HG03442 (cell line): ENCODE data around the gene SMIM35.

Source experiments
- ATAC-seq: cut with Tn5 transposase; IDR thresholded peaks from one replicate; pipeline ENCODE4 v1.9.1; 2021; ENCODE audit warnings: mild to moderate bottlenecking, moderate library complexity; ENCODE audit not compliant: unreplicated experiment

Gene SMIM35

DNA sequence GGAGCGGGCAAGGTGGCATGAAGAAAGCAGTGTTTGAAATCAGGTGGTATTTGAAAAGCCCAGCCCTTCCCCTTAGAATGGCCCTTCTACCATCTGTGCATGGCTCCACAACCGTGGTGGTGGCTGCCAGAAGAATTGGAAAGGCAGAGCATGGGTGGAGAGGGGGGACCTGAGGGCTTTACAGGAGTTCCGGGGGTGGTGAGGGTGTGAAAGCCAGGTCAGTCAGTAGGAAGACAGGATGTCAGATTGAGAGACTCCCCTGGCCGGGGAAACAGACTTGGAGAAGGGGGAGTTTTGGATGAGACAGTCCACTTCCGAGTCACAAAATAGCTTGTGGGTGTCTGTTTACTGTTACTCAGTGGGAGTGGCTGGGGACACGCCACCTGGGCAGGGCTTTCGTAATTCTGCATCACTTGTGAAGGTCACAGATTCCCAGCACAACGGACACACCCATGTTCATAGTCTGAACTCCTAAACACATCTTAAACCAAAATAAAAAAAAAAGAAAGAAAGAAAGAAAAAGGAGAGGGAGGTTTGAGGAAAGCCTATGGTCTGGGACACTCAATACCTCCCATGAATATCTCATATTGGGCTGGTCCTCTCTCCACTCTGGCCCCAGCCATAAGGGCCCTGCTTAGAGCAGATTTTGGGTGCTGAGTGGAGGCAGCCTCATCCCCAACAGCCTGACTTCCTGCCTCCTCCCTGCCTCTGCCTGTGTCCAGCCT is 24.4 kb upstream of the SMIM35 start:
- ATAC-seq, result no peak

DNA sequence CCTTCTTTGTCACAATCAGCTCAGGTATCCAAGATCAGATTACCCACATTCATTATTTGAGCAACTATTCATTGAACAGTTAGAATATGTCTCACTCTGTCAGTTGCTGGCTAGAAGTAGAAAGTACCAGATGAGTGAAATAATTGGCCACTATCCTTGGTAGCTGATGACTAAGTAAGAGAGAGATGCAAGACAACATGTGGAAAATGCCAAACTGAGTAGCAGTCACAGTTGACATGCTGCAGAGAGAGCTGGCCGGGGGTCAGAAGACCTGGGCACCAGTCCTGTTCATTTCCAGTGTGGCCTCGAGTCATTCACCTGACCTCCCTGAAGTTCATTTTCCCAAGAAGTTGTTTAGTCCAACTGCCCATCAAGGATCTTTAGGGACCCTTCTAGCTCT is 22.5 kb upstream of the SMIM35 start:
- ATAC-seq, result no peak

DNA sequence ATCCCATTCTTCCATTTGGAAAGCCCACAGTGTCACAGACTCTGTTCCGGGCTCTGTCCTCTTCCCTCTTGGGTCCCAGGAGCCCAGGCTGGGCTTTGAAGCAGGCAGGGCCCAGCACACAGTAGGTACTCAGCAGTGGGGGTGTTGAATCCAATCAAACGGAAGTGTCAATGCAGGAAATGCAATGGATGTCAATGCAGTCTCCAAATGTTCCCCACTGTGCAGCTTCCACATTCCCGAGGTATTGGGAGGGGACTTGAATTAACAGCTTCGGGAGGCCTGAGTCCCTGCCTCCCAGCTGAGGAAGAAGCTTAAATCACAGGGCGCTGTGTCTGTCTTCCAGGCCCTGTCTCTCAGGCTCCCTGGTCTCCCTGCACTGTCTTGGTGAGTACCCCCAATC is 21.8 kb upstream of the SMIM35 start:
- ATAC-seq, result no peak

DNA sequence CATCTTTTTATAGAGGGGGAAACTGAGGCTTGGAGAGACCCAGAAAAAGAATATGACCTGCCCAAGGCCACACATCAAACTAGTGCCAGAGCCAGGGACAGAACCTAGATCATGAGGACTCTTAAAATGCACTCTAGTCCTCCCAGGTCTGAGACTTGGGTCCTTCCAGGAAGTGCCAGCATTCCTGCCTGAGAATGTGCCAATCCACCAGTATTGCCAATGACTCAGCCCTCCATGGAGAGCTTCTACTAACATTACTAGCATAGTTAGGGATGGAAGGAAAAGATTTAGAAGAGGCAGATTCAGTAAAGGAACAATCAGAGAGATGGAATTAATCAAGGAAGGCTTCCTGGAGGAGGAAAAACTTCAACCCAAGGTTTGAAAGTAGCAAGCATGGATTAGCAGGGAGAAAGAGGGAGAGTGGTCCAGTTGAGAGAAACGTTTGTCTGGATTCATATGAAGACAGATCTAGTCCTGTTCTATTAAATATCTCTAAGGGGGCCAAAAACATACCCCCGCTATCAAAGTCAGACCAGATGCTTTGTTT is 20.1 kb upstream of the SMIM35 start:
- ATAC-seq, result no peak

DNA sequence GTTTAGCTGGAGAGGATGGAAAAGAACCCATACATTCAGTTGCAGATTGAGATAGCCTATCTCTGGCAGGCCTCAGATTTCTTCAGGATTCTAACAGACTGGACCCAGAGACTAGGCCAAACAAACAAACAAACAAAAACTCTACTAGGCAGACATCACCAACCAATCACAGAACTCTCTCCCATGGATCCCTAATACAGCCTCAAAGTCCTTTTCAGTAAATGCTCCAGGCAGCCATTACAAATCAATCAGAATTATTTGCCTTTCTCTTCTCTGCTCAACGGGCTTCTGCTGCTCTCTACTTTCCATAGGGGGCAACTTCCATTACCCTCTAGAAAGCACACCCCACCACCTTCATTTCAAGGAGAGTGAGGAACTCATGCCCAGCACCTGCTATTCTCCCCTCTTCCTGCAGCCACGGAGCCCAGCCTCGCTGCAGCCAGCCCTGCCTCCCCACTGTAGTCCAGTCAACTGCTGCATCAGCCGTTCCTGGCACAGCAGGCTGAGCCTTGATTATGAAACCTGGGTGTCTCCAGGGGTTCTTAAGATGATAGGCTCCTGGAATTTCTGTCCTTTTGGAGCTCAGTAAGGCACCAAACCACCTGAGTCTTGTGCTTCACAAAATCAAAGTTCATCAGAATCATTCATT is 19.0 kb upstream of the SMIM35 start:
- ATAC-seq, result no peak

DNA sequence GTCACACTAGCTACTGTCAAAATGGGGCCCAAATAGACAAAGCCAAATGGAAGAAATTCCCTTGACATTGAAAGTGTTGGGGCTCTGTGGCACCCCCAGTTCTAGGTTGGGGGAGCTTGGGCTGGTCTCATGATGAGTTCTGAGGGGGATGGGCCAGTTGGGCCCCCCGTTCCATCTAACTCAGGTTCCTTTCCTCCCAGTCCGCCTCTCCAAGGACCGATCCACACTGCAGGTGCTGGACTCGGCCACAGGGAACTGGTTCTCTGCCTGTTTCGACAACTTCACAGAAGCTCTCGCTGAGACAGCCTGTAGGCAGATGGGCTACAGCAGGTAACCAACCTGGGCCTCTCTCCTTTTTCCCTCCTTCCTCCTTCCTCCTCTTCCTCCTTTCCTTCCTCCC is 17.7 kb upstream of the SMIM35 start:
- no peak for ATAC-seq

DNA sequence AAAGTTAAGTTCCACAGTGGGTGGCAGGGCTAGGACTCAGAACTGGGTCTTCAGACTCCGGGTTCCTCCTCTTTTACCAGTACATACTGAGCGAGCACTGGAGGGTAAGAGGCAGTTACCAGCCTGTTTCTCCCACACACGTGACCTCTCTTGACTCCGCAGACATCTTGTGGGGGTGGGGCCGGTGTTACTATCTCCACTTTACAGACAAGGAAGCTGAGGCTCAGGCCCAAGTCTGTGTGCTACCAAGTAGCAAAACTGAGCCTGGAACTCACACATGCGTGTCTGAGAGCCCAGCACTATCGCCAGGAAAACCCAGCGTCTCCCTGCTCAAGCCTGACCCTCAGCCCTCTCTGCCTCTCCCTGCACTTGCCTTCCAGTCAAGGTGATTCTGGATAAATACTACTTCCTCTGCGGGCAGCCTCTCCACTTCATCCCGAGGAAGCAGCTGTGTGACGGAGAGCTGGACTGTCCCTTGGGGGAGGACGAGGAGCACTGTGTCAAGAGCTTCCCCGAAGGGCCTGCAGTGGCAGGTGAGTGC is 16.0 kb upstream of the SMIM35 start:
- ATAC-seq, result no peak

DNA sequence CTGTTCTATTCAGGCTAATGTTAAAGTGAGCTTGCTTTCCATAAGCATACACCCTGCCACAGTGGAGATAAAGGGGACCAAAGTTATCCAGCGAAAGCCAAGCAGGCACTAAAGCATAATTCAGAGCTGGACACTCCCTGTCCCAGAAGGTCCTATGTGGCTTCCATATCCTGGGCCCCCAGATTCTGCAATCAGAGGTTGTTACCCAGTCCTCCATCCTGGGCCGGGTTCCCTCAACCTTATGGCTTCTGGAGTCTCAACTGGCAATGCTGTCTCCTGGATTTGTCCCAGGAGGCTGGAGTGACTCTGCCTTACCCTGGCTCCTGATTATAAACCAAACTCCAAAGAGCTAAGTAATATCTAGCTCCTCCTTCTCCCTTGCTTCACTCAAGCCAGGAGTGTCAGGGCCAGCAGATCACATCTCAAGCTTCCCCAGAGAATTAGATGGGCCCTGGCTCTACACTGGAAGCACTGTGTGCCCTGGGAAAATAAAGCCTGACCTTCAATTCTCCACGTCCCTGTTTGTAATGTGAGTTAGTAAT is 14.0 kb upstream of the SMIM35 start:
- no peak for ATAC-seq

DNA sequence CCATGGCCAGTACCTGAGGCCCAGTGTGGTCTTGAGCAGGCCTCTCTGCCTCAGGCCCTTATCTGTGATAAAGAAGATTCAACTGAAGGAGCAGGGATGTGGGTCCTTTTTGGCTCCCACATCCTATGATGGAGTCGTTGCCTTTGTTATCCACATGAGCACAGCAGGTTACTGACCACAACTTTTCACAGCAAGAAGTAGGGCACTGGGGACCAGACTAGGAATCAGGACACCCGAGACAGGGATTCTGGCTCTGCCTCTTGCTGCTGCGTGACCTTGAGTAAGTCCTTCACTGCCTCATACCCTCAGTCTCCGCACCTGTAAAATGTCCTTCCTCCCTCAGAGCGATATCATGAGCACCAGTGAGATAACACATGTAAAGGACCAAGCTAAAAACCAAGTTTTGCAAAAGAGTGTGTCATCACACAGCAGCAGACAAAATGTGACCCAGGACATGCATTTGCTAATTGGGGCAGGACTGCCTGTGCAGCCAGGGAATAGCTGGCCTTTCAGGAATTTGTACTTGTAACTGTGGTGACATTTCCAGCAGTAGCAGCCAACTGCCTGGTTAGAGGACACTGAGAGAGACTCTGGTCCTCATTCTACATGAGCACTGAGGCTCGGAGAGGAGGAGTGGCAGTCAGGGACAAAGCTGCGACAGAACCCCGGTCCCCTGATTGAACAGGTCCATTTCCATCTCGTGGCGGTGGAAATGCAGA is 13.2 kb upstream of the SMIM35 start:
- no peak for ATAC-seq

DNA sequence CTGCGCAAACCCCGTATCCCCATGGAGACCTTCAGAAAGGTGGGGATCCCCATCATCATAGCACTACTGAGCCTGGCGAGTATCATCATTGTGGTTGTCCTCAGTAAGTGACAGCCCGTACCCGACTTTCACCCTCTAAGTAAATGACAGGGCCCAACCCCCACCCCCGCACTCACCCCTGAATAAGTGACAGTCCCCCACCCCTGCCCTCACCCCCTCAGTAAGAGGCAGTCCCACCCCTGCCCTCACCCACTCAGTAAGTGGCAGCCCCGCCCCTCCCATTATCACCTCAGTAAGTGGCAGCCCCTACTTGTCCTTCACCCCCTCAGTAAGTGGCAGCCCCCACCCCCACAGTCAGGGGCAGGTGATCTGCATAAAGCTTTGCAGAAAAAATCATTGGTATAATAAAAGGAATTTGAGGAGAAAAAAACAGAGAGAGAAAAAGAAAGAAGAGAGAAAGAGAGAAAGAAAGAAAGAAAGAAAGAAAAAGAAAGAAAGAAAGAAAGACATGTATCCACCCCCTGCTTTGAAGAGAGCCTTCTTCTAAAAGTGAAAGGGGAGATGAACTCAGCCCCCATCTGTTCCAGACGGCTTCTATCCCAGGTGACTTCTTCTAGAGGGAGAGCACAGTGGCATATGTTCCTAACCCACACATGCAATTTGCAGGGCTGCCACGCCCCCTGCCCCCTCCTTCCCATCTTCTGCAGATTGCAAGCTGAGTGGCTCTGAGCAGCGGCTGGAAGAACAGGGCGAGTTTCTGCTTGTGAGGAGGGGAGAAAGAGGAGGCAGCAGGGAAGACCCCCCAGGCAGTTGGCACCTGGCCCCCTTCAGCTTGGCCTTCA is 12.5 kb upstream of the SMIM35 start:
- ATAC-seq, result no peak

DNA sequence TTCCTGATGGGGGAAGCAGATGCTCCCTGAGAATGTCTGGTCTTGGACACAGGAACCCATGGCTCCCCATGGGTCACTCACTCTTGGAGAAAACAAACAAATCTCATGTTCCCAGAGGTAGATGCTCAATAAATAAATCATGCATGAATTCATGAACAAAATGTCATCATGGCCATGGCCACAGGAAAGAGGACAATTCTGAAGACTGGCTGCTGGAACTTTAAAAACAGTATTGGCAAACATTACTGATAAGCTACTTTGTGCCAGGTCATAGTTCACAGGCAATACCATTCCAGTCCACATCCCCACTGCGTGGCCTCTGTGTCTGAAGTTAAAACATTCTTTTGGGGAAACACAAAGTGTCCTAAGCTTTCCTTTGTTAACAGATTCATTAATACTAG is 9.2 kb upstream of the SMIM35 start:
- ATAC-seq, result no peak

DNA sequence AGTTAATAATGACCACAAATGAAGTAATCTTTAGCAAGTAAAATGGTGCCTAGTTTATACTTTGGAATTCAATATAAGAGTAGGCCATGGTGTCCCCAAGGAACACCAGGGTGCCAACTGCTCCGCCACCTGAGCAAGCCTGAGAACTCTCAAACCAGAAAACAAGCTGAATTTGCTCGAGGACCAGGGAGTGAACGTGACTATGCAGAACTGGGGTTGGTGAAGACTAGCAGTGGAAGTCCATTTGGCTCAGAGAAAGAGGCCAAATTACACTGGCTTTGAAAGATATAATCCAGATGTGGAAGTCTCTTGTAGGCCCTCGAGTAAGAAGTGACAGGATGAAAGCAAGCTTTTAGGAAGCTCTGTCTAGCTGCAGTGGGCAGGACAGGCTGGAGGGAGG is 8.7 kb upstream of the SMIM35 start:
- no peak for ATAC-seq

DNA sequence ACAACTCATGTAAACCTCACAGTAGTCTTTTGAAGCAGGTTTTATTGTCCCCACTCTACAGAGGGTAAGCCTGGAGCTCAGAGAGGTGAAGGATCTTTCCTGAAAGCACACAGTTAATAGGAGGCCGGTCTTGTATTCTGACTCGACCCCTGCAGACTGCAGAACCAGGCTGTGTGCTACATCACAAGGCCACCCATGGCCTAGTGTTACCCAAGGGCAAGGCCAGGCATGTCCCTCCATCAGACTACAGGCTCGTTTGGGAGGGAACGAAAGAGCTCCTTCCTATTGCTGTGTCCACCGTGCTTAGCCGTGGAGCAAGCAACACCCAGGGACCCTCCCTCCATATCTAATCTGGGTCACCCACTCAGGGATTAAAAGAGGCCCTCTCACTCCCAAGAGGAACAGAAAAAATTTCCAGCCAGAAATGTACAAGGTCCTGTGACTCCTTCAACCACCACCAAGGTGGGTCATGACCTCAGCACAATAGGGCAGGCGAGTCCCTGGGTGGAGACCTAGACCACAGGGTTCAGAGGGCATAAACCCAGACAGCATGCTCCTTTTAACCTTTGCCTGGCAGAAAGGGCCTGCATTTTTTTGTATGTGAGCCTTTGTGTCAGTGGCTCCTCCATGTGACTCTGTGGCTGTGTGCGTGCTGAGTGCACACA is 6.3 kb upstream of the SMIM35 start:
- no peak for ATAC-seq

DNA sequence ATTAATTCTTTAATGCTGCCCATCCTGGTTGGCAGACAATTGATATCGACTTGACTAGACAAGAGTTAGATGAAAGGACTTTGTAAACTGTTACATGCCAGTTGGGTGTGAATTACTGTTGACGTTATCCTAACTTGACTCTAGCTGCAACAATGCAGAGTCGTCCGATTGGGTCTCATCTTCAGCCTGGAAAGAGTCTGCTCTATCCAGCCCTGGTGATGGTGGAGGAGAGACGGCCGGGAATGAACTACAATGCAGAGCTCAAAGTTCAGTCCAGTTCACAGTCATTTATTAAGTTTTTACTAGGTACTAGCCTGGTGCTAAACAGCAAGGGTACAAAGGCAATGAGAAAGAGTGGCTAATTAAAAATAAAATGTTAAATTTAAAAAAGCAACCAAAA is 4.9 kb upstream of the SMIM35 start:
- no peak for ATAC-seq

DNA sequence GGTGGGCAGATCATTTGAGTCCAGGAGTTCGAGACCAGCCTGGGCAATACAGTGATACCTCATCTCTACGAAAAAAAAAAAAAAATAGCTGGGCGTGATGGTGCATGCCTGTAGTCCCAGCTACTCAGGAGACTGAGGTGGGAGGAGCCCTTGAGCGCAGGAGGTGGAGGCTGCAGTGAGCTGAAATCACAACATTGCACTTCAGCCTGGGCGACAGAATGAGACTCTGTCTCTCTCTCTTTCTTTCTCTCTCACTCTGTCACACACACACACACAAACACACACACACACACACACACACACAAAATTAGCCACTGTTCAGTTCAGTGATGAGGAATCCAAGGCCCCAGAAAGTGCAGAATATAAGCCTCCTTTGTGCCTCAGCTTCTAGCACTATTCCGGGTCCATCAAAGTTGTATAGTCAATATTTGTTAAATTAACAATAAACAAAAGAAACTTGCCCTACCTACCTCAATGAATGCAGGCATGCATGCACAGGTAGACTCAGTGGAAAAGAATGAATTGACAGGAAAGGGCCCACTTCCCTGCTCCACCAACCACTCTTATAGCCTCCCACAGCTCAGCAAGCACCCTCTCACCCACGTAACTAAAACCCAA is 3.9 kb upstream of the SMIM35 start:
- no peak for ATAC-seq

DNA sequence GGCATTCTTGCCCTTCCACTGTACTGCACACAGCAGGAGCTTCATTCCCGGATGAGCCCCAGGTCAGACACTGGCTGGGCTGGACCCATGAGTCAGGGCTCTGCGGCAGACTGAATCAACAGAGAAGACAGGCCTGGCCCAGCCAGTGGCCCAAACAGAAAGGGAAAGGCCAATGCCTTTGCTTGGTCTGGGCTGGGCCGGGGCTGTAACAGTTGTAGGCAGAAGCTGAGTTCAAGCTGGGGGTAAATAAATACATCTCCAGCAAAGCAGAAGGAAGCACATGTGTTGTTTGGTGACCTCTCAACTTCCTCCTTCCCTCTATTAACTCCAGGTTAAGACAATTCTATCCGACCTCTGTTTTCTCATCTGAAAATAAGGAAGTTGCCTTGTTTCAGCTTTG is 1.8 kb upstream of the SMIM35 start:
- ATAC-seq, result no peak

DNA sequence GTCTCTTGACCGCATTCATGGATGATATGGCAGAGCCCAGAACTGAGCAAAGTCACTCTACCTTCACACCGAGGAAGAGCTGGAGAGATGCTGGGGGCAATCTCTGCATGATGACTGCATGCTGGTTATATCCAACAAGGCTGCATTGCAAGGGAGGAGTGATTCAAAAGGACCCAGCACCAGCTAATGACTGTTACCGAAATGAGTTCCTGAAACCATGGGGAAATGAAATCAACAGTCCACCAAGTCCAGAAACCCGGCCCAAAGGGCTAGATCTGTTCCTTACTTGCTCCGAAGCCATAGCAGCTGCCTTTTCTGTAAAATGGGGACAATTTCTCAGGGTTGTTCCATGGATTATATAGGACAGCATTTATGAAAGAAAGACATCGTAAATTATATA is 1.2 kb upstream of the SMIM35 start:
- no peak for ATAC-seq

DNA sequence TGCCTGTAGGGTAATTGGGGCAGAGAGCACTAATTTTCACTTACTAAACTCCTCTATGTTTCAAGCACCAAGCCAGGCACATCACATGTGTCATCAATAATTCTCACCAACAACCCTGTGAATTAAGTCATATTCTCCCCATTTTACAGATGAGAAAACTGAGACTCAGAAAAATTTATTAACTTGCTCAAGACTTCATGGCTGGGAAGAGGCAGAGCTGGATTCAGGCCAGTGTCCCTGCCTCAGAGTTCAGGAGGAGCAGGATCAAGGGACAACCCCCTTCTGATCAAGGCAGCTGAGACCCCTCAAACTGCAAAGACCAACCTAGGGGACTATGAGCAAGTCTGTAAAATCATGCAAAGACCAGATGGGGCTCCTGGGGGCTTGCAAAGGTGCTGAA is 2.1 kb downstream of the SMIM35 start:
- ATAC-seq, result no peak

DNA sequence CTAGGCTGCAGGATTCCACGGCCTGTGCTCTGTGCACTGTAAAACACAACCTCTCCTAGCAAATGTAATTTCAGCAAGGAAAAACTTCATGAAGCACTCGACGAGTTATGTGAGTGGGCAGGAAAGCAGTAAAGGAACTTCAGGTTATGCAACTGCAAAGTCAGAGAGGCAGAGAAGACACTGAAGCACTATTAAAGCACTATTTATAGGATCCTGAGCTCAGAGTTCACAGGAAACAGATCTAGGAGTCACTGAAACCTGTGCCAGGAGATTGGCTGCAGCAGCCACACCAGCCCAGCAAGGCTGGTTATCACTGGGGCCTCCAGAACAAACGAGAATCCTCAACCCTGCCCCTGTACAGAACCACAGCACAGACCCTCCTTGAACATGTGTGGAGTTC is 2.5 kb downstream of the SMIM35 start:
- no peak for ATAC-seq
